Measurements from ENCODE around the gene NKD2.

DNA sequence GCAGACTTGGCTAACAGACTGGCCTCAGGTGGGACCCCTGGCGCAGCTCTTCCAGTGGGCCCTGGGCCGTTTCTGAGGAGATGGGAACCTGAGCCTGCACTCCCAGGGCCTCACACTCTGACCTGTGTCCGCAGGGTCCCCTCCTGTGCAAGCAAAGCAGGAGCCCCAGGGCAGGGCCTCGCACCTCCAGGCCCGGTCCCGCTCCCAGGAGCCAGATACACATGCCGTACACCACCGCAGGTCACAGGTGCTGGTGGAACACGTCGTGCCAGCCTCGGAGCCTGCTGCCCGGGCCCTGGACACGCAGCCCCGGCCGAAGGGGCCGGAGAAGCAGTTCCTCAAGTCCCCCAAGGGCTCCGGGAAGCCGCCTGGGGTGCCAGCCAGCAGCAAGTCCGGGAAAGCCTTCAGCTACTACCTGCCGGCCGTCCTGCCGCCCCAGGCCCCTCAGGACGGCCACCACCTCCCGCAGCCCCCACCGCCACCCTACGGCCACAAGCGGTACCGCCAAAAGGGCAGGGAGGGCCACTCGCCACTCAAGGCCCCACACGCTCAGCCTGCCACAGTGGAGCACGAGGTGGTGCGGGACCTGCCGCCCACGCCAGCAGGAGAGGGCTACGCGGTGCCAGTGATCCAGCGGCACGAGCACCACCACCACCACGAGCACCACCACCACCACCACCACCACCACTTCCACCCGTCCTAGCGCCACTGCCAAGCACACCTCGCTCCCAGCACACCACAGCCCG lies 29.2 kb downstream of the NKD2 start:
- TF ChIP-seq, protein P1, sequence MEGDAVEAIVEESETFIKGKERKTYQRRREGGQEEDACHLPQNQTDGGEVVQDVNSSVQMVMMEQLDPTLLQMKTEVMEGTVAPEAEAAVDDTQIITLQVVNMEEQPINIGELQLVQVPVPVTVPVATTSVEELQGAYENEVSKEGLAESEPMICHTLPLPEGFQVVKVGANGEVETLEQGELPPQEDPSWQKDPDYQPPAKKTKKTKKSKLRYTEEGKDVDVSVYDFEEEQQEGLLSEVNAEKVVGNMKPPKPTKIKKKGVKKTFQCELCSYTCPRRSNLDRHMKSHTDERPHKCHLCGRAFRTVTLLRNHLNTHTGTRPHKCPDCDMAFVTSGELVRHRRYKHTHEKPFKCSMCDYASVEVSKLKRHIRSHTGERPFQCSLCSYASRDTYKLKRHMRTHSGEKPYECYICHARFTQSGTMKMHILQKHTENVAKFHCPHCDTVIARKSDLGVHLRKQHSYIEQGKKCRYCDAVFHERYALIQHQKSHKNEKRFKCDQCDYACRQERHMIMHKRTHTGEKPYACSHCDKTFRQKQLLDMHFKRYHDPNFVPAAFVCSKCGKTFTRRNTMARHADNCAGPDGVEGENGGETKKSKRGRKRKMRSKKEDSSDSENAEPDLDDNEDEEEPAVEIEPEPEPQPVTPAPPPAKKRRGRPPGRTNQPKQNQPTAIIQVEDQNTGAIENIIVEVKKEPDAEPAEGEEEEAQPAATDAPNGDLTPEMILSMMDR (IDR thresholded peaks at IDR 0.05; ENCODE audit: insufficient read depth, low read length, poor library complexity, severe bottlenecking) = no peak
- TF ChIP-seq EZH2phosphoT487 (conservative IDR thresholded peaks at IDR 0.05; ENCODE audit: low read length) = no peak
